Panc1 (cell line): ENCODE data around the gene EXOC6B. TPM values are rescaled to one million over a fixed set of nuclear protein-coding genes. Genes with fewer than 3 reads are reported as not detected.

Experiments used
- ATAC-seq: fragments of 200-7000 bp; cut with Tn5 transposase; 2 replicates; pipeline ENCODE4 v1.9.1; 2020; ENCODE audit warnings: mild to moderate bottlenecking, moderate library complexity
- BruUV-seq: library from RNA; stranded (reverse); fragments of 400-500 nt; replicated peaks from 2 replicates; lab custom pipeline; 2021; lab: Mats Ljungman, UMichigan
- CTCF ChIA-PET: fragments of 300-600 bp; sonication (Branson Sonifier 250); formaldehyde crosslinking; loops from one replicate; lab custom pipeline; 2022; ENCODE audit warnings: antibody characterized with exemption; lab: Charles Lee
- POLR2A ChIA-PET: fragments of 300-600 bp; sonication (Branson Sonifier 250); formaldehyde crosslinking; loops from one replicate; lab custom pipeline; 2022; ENCODE audit warnings: antibody characterized with exemption; lab: Charles Lee
- DNase-seq: peaks from one replicate; pipeline ENCODE4 v3.0.0-alpha.2; 2010; ENCODE audit warnings: low read depth, low spot score
- H3K27ac ChIP-seq: 2 replicates; pipeline ENCODE4 v1.5.1; 2011; ENCODE audit warnings: mild to moderate bottlenecking, low read length, inconsistent platforms
- H3K27me3 ChIP-seq: fragments of 200-500 bp; sonication (Bioruptor generic); 2 replicates; pipeline ENCODE4 v1.6.0; 2014; ENCODE audit warnings: low read length, inconsistent platforms; ENCODE audit not compliant: control insufficient read depth, insufficient read depth
- H3K36me3 ChIP-seq: fragments of 200-500 bp; sonication (Bioruptor generic); 2 replicates; pipeline ENCODE4 v1.5.1; 2014; ENCODE audit warnings: inconsistent platforms, mild to moderate bottlenecking, low read length, moderate library complexity; ENCODE audit not compliant: control insufficient read depth, insufficient read depth
- H3K4me1 ChIP-seq: 2 replicates; pipeline ENCODE4 v1.5.1; 2011; ENCODE audit warnings: inconsistent platforms, mild to moderate bottlenecking, low read length, moderate library complexity; ENCODE audit not compliant: control insufficient read depth, insufficient read depth
- H3K4me3 ChIP-seq, 2 experiments: 2 replicates each; pipeline ENCODE4 v1.5.1; 2011 to 2012; ENCODE audit warnings: low read depth in 2 of 2, low read length in 2 of 2, mild to moderate bottlenecking in 2 of 2, inconsistent platforms in 1 of 2, moderate library complexity in 1 of 2
- H3K9me3 ChIP-seq: fragments of 200-500 bp; sonication (Bioruptor generic); 2 replicates; pipeline ENCODE4 v1.5.1; 2014; ENCODE audit warnings: low read depth, mild to moderate bottlenecking, inconsistent platforms, low read length, moderate library complexity; ENCODE audit not compliant: control insufficient read depth, insufficient read depth
- POLR2AphosphoS5 ChIP-seq: IDR thresholded peaks from 2 replicates; pipeline ENCODE4 v1.6.1; 2012; ENCODE audit warnings: mild to moderate bottlenecking, low read depth, low read length, moderate library complexity
- SIN3A ChIP-seq: IDR thresholded peaks from 2 replicates; pipeline ENCODE4 v1.6.1; 2012; ENCODE audit warnings: low read depth, mild to moderate bottlenecking, low read length, moderate library complexity, borderline replicate concordance; ENCODE audit not compliant: insufficient read depth
- TCF7L2 ChIP-seq: IDR thresholded peaks from 2 replicates; pipeline ENCODE4 v1.6.1; 2011; ENCODE audit warnings: mild to moderate bottlenecking, low read depth, low read length, inconsistent platforms
- in situ Hi-C: cut with HindIII; loops from 2 replicates; pipeline ENCODE4 v1.10.0; 2016; ENCODE audit warnings: low sequenced_read_pairs, low pct_unique_long_range_greater_than_20kb
- intact Hi-C: fragments of 100-400 bp; cut with micrococcal nuclease; formaldehyde crosslinking; loops from one replicate; pipeline ENCODE4 v1.10.0; 2022; ENCODE audit not compliant: unreplicated experiment
- total RNA-seq: library from RNA; stranded (reverse); gene quantifications from one replicate; pipeline ENCODE4 v1.2.1, GENCODE V29; 2021; ENCODE audit not compliant: unreplicated experiment
- TF ChIP-seq, protein P1 (sequence below): fragments of 450-650 bp; IDR thresholded peaks from 2 replicates; pipeline ENCODE4 v1.5.1; 2017; ENCODE audit warnings: mild to moderate bottlenecking
- TF ChIP-seq, protein P2 (sequence below), 2 experiments: IDR thresholded peaks; 2 replicates each; pipeline ENCODE4 v1.6.1; 2011 to 2012; ENCODE audit warnings: low read depth in 2 of 2, control low read depth in 1 of 2, low read length in 1 of 2, mild to moderate bottlenecking in 1 of 2, moderate library complexity in 1 of 2; ENCODE audit not compliant: insufficient read depth in 1 of 2

Gene EXOC6B
- total RNA-seq, 1 experiment from 2014 or later: 23.2 TPM

DNA sequence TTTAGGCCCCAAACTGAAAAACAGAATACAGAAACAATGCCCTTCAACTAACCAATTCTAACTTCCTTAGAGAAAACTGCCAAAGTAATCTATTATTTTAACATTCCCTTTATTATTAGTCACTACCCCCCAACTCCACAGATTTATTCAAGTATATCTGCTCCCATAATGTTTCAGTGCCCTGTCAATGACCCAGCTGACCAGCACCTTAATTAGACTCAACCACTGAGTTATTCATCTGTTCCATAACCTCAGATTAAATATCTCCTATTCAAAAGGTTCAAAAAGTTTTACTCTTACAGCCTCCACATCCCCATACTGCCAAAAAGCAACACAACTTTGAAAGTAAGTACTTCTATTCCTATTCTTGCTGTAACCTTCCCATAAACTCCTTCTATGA, 202.4 kb downstream of the EXOC6B start:
- DNase-seq: no peak
- H3K9me3 ChIP-seq: no peaks in the 10 kb centered on the region
- POLR2A ChIA-PET: no interaction called here
- CTCF ChIA-PET: no interaction called here
- H3K4me3 ChIP-seq: no peak overlapping the region
- no peak overlapping the region for H3K27ac ChIP-seq
- H3K36me3 ChIP-seq: no peaks in the 10 kb centered on the region
- no peak for ATAC-seq
- H3K4me1 ChIP-seq: no peaks in the 10 kb centered on the region
- TF ChIP-seq POLR2AphosphoS5 (no peak), SIN3A (no peak)
- no TSS peak for BruUV-seq
- H3K27me3 ChIP-seq: no peaks in the 10 kb centered on the region
- intact Hi-C loops (no loop called here), in situ Hi-C loops (no loop called here)

DNA sequence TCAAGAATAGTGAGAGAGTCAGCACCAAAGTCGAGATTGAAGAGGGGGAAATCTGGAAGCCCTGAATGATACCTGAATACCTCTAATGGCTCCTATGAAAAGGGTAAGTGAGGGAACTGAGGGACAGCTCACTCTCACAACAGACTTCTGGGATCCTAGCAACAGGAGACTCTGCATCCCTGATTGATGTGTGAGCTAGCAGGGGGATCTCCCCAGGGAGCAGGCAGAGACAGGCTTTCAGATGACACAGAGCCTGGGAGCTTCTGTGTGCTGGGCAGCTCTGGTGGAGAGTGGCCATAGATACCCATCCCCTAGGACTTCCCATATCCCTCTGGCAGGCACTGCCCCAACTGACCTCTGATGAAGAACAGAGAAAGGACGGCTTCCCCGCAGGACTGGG, 206.2 kb downstream of the EXOC6B start:
- intact Hi-C loops (loop anchor here (10.0 kb wide), 1 partner anchor 125 kb away; no protein-coding TSS in a partner anchor), in situ Hi-C loops (no loop called here)
- H3K4me1 ChIP-seq: no peaks in the 10 kb centered on the region
- H3K27me3 ChIP-seq: no peaks in the 10 kb centered on the region
- H3K9me3 ChIP-seq: no peaks in the 10 kb centered on the region
- CTCF ChIA-PET: no interaction called here
- ATAC-seq (no peak), DNase-seq (no peak)
- POLR2A ChIA-PET: no interaction called here
- TF ChIP-seq, protein P1, sequence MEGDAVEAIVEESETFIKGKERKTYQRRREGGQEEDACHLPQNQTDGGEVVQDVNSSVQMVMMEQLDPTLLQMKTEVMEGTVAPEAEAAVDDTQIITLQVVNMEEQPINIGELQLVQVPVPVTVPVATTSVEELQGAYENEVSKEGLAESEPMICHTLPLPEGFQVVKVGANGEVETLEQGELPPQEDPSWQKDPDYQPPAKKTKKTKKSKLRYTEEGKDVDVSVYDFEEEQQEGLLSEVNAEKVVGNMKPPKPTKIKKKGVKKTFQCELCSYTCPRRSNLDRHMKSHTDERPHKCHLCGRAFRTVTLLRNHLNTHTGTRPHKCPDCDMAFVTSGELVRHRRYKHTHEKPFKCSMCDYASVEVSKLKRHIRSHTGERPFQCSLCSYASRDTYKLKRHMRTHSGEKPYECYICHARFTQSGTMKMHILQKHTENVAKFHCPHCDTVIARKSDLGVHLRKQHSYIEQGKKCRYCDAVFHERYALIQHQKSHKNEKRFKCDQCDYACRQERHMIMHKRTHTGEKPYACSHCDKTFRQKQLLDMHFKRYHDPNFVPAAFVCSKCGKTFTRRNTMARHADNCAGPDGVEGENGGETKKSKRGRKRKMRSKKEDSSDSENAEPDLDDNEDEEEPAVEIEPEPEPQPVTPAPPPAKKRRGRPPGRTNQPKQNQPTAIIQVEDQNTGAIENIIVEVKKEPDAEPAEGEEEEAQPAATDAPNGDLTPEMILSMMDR: no peak
- TF ChIP-seq TCF7L2 (no peak), SIN3A (no peak), POLR2AphosphoS5 (no peak)
- TF ChIP-seq, protein P2, sequence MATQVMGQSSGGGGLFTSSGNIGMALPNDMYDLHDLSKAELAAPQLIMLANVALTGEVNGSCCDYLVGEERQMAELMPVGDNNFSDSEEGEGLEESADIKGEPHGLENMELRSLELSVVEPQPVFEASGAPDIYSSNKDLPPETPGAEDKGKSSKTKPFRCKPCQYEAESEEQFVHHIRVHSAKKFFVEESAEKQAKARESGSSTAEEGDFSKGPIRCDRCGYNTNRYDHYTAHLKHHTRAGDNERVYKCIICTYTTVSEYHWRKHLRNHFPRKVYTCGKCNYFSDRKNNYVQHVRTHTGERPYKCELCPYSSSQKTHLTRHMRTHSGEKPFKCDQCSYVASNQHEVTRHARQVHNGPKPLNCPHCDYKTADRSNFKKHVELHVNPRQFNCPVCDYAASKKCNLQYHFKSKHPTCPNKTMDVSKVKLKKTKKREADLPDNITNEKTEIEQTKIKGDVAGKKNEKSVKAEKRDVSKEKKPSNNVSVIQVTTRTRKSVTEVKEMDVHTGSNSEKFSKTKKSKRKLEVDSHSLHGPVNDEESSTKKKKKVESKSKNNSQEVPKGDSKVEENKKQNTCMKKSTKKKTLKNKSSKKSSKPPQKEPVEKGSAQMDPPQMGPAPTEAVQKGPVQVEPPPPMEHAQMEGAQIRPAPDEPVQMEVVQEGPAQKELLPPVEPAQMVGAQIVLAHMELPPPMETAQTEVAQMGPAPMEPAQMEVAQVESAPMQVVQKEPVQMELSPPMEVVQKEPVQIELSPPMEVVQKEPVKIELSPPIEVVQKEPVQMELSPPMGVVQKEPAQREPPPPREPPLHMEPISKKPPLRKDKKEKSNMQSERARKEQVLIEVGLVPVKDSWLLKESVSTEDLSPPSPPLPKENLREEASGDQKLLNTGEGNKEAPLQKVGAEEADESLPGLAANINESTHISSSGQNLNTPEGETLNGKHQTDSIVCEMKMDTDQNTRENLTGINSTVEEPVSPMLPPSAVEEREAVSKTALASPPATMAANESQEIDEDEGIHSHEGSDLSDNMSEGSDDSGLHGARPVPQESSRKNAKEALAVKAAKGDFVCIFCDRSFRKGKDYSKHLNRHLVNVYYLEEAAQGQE (IDR thresholded peaks at IDR 0.05; ENCODE audit: insufficient read depth in 1 of 2, low read depth in 2 of 2, low read length in 1 of 2): no peak
- no peak overlapping the region for H3K4me3 ChIP-seq
- BruUV-seq: no TSS peak
- H3K36me3 ChIP-seq: no peaks in the 10 kb centered on the region
- no peak overlapping the region for H3K27ac ChIP-seq

DNA sequence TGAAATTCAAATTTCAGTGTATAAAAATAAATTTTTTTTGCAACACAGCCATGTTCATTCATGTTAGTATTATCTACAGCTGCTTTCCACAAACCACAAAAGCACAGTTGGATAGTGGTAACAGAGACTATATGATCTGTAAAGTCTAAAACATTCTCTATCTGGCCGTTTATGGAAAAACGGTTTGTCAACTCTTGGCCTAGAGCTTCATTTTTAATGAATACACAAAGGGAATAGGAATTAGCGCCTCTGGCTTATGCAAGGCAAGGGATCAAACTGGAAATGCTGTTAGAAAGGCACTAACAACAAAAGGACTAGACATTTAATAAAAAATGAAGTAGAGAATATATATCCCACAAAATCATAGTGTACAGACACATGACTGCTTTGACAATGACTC, 211.9 kb downstream of the EXOC6B start:
- no peaks in the 10 kb centered on the region for H3K9me3 ChIP-seq
- POLR2A ChIA-PET: interaction anchor here (0.5 to 0.6 kb wide), 2 partner anchors 418 to 1300 kb away, joined by 3 to 4 read pairs; no protein-coding TSS in a partner anchor
- no peak for ATAC-seq
- no peaks in the 10 kb centered on the region for H3K36me3 ChIP-seq
- in situ Hi-C loops (no loop called here), intact Hi-C loops (loop anchor here (10.0 kb wide), 1 partner anchor 131 kb away; no protein-coding TSS in a partner anchor)
- CTCF ChIA-PET: interaction anchor here (1.2 kb wide), 1 partner anchor 8 kb away, joined by 6 read pairs; no protein-coding TSS in a partner anchor
- no peaks in the 10 kb centered on the region for H3K4me1 ChIP-seq
- no peak for DNase-seq
- no TSS peak for BruUV-seq
- H3K4me3 ChIP-seq: no peak overlapping the region
- no peaks in the 10 kb centered on the region for H3K27me3 ChIP-seq
- H3K27ac ChIP-seq: no peak overlapping the region
- TF ChIP-seq POLR2AphosphoS5 (no peak), TCF7L2 (no peak), SIN3A (no peak)
- TF ChIP-seq, protein P1: no peak
- TF ChIP-seq, protein P2 (IDR thresholded peaks at IDR 0.05; ENCODE audit: insufficient read depth in 1 of 2, low read depth in 2 of 2, low read length in 1 of 2): no peak
